Stimulated activated CD4-positive, alpha-beta T cell treated with anti-CD3 and anti-CD28 coated beads, Interleukin-12 subunit alpha, Interleukin-12 subunit beta, amount 100 ng/mL, for 48 hours (primary cell): ENCODE results near the gene XIRP1.

Experiments used
- DNase-seq, 3 donors: peaks; one replicate each; pipeline ENCODE4 v3.0.0-alpha.2; 2020; ENCODE audit warnings: low read depth in 2 of 3, low spot score in 1 of 3

Gene XIRP1

GRCh38 chr3:39146083-39146501, 46.3 kb downstream of the XIRP1 start:
- no peak for DNase-seq

- no peak for DNase-seq
Observed at GRCh38 chr3:39144748-39145380, 47.5 kb downstream of the XIRP1 start.

GRCh38 chr3:39144095-39144747, 48.2 kb downstream of the XIRP1 start:
- no peak for DNase-seq

DNA sequence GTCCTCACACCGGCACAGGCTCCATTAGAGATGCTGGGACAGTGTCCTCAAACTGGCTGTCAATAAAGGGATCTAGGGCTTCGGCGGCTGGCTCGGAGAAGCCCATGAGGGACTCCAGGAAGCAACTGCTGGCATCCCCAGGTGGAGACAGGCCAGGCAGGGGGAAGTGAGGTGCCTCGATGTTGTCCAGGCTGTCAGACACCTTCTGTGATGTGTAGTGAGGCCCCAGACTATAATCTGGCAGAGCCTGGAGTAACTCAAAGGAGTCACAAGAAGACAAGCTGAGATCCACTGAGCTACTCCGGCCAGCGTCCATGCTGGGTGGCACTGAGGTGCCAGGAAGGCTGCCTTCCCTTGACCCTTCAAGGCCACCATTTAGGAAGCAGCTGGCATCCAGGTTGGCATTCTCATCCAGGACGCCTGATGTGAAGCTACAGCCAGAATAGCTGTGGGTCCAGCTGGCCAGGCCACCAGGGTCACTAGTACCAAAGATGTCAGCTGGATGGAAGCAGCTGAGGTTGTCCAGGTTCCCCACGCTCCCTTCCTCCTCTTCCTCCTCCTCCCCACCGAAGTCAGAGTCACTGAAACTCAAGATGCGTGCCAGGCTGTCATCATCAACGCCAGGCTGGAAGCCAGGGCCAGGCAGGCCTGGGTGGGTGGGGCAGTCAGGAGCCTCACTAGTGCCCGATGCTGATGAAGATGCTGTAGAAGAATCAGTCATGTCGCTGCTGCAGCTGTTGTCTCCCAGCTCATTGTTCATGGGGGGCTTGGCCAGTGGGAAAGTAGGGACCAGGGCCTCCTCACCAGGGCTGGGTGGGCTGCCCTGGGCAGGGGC, 49.1 kb downstream of the XIRP1 start:
- no peak for DNase-seq

GRCh38 chr3:39142067-39142466, 50.3 kb downstream of the XIRP1 start:
- DNase-seq, result no peak

DNA sequence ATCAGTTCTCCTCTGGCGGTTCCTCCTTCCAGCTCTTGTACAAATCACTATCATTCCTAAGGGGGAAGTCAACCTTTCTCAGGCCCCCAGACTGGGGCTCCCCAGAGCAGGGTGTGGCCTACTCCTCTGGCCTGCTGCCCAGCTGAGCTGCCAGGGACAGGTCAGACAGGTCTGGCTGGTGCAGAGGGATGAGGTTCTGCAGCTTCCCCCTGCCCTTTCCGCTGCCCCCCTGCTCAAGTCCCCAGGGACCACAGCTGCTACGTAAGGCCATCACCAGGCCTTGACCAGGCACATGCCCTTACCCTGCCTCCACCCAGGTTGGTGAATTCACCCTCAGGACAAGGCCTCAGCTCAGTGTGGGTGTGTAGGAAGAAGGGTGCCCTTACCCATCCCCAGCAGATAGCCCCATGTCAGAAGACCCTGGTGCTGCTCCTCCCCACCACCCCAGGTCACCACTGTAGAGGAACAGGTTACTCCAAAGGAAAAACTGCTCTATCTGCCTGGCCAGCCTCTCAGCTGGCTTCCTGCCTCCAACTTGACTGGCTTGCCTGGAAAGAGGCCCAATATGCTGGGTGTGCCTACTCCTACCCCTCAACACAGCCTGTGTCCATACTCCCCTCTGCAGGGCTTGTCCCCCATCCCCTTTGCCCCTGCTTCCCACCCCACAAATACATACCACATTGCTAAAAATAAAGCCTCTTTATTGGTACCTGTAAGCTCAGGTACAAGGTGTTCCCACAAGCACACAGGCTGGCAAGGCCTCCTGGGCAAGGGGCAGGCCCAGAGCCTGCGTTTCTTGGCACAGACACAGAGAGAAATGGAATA, 51.0 kb downstream of the XIRP1 start:
- DNase-seq, result no peak

DNA sequence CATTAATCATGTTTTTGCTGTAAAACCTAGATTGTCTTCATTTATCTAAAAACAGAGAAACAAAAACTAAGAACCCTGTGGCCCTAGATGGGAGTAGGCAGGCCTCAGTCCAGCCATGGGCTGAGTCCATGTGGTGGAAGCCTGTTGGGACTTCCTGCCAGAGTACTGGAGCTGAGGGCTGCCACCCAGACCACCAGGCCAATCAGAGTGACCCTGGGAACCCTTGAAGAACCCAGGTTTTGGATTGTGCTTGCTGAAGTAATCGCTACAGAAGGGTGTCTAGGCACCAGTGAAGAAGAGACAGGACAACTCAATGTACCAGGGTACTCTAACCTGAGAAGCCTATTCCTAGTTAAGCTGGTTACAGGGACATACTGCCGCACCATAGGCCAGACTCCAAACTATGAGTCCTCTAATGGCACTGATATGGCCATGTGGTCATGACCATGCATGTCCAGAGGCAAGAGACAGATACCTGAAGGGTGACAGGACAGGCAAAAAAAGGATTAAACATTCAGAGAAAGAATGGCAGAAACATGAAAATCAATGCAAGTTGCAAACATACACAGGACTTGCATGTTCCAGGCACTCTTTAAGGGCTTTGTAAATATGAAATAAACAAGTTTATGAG, 51.9 kb downstream of the XIRP1 start:
- no peak for DNase-seq

DNA sequence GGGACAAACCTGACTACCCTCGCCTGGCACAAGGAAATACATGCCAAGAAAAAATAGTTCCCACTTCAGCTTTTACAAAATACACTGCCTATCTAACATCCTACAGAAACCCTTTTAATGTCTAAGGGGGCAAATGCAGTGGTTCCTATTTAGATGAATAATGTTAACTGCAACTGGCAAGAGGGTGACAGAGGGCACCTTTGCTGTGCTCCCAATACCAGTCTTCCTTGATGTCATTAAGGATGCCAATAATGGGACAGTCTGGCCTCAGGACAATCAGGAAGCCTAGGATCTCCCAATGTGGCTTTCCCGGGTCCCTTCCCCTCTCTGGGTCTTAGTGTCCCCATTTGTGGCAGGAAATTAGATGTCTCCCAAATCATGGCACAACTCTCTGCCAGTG, 53.0 kb downstream of the XIRP1 start:
- DNase-seq, result no peak

GRCh38 chr3:39138804-39139415, 53.5 kb downstream of the XIRP1 start:
- no peak for DNase-seq

DNA sequence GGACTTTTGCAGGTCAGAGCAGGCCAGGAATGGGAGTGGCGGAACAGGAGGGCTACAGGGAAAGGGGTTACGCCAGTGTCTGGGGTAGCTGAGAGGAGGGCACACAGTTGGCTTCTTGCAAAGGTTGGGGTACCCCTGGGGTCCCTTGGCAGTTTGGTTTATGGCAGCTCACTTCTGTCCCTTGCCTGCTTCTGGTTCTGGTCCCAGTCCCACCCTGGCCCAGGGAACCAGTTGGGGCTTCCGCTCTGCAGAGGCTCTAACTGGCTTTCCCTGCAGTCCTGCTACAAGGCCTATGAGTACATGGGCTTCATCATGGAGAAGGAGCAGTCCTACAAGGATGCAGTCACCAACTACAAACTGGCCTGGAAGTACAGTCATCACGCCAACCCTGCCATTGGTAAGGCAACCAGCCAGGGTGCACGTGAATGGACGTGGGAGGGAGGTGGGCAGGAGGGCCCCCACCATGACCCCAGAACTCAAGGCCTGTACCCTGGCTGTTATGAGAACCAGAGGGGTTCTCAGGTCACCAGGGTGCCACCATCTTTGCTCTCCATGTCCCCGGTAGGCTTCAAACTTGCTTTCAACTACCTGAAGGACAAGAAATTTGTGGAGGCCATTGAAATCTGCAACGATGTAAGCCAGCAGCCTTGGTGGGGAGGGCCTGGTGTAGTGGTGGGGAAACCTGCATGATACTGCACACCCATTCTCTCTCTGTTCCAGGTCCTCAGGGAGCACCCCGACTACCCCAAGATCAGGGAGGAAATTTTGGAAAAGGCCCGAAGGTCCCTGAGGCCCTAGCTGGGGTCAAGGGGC, 54.2 kb downstream of the XIRP1 start:
- DNase-seq, result no peak

- DNase-seq, result no peak
Observed at GRCh38 chr3:39137435-39137936, 54.9 kb downstream of the XIRP1 start.

- no peak for DNase-seq
Observed at GRCh38 chr3:39136533-39137434, 55.6 kb downstream of the XIRP1 start.

- DNase-seq, result no peak
Observed at GRCh38 chr3:39135170-39135805, 57.1 kb downstream of the XIRP1 start.

DNA sequence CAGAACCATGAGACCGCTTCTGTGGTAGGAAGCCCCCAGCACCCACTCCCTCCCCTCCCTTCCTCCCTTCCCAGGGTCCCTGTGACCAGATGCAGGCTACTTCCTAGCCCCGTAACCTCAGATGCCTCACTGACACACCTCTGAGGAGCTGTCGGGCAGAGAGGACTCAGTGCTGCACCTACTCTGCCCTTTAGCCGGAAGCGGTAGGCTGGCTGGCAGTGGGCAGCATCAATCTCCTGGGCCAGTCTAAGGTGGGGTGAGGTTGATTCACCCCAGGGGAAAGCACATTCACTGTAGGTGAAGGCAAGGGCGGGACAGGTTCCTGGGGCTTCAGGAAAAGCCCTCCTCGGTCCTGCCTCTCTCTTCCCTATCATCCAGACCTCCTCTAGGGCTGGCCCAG, 58.1 kb downstream of the XIRP1 start:
- no peak for DNase-seq

- no peak for DNase-seq
Observed at GRCh38 chr3:39133822-39134221, 58.6 kb downstream of the XIRP1 start.
